GM12874 (cell line): ENCODE results near the gene TNP2.

Source experiments
- CTCF ChIP-seq: IDR thresholded peaks from 2 replicates; pipeline ENCODE4 v1.5.1; 2011; ENCODE audit warnings: low read depth, mild to moderate bottlenecking, control low read depth, low read length, moderate library complexity; ENCODE audit not compliant: insufficient read depth

Gene TNP2

DNA sequence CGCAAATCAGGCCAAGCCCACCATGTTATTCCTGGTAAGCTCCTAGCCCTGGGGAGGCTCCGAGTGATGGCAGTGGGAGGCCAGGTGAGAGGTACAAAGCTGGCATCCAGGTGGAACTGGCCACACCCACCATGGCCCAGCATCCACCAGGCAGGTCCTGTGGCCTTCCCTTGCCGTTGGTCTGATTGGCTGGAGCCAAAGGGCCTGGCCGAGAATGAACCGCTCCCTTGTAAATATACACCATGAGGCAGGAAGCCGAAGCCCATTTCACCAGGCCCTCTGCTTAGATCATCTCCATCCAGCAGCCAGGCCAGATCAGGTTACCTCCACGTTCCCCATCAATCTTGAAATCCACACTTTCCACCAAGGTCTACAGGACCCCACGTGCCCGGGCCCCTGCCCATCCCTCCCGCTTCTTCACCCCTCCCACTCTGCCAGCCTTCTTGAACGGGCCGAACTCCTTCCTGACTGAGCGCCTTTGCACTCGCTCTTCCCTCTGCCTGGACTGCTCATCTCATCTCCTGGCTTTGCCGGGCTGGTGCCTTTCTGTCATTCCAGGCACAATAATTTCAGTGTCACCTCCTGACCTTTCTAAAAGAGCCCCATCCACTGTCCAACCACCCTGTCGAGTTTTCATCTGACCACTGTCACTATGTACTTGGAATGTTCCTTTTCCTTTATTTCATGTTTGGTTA, 18.9 kb downstream of the TNP2 start:
- TF ChIP-seq CTCF: no peak

DNA sequence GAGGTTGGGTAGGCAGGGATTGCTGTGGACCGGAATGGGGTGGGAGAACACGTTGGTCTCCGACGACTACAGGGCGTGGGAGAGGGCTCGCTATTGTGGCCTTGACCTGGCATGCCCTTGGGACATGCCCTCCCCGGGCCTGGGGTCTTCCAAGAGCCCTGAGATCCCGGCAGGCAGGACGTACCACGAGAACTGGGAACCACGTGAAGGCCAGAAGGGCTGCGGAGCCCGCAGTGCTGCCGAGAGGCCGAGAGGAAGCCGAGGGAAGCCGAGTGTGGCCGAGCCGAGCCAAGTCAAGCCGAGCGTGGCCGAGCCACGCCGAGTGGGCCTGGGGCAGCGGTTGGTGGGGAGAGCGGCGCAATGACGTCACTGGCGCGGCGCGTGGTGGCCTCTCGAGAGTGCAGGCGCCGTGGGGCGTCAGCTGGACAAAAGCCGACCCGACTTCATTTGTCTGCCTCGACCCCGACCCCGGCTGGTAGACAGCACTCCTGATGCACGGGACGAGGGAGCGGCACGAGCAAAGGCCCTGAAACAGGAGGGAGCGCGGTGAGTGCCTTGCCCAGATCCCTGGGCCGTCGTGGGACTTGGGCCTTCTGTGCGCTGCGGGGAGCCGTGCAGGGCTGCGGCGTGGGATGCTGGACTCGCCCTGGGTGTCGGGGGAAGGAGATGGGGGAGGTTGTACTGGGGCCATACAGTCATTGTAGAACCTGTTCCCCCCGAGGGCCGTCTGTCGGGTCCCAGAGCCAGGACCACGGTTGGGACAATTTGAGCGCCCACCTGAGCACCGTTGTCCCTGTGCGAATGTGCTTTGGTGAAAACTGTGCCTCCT, 19.7 kb downstream of the TNP2 start:
- no peak for TF ChIP-seq CTCF

GRCh38 chr16:11248133-11248532, 21.0 kb downstream of the TNP2 start:
- no peak for TF ChIP-seq CTCF

DNA sequence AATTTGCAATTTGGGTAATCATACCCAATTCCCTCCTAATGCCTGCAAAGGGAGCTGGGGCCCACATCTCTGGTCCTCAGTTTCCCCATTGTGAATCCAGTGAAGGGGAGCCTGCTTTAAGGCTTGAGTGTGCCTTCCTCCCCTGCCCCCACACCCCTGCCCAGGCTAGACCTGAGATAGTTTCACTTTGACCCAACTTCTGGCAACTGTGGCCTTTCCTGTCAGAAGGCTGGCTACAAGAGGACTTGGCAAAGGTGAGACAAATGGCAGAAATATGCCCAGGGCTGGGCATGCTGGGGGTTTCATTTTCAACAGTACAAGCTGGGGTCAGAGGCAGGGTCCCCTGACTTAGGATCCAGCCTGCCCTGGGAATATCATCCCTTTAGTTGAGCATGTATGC, 23.1 kb downstream of the TNP2 start:
- no peak for TF ChIP-seq CTCF

DNA sequence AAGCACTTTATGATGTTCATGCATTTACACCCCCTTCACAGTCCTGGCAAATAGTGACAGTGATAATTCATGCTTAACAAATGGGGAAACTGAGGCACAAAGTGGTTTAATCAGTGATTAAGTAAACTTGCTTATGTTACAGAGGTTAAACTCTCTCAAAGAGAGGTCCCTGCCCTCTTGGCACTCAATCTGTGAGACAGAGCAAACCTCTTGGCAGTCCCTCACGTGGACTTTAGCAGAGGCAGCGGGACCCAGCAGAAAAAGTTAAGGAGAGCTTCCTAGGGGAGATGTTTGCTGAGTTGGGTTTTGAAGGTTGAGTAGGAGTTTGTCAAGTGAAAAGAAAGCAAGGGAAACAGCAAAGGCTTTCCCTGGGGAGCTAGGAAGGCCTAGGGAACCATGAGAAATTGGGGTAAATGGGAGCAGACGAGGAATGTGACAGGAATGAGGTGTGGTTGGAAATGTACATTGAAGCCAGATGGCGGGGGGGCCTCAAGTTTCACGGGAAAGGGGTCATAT, 23.8 kb downstream of the TNP2 start:
- no peak for TF ChIP-seq CTCF

GRCh38 chr16:11242658-11243057, 26.5 kb downstream of the TNP2 start:
- TF ChIP-seq CTCF: no peak

DNA sequence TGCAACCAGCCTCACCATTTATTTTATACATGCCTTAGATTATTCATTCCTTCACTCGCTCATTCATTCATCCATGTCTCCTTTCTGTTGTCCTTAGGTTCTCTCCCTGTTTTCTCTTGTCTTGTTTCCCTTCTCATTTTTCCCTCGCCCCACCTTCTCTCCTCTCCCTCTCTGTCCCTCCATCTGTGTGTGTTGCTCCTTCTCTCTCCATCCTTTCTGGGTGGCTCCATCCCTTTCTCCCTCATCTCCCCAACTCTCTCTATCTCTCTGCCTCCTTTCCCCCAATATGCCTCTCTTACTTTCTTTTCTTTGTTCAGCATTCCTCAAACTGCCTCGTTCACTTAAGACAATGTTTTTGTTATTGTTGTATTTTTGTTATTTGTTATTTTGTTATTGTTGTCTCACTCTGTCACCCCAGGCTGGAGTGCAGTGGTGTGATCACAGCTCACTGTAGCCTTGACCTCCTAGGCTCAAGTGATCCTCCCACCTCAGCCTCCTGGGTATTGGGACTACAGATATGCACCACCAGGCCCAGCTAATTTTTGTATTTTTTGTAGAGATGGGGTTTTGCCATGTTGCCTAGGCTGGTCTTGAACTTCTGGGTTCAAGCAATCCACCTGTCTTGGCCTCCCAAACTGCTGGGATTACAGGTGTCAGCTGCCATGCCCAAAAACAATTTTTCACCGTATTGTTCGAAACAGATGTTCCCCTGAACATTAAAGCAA, 27.5 kb downstream of the TNP2 start:
- no peak for TF ChIP-seq CTCF
